ACC112 (cell line): ENCODE measurements around the gene PCDHB5.
A peak's percentile ranks its signal among the peaks of the same experiment; 100 is the strongest.
"Not testable (repeated sequence)": the region's sequence is repeated elsewhere in the genome, so short reads cannot be mapped to it uniquely, and the experiment has no call there.

Source experiments
- H2AFZ ChIP-seq: fragments of 200-600 bp; sonication (generic); one replicate; pipeline ENCODE4 v1.6.0; 2017; ENCODE audit warnings: antibody characterized with exemption, low read length; ENCODE audit not compliant: unreplicated experiment
- H3K27ac ChIP-seq: fragments of 200-600 bp; sonication (generic); 2 replicates; pipeline ENCODE4 v1.5.1; 2014; ENCODE audit warnings: low read depth, mild to moderate bottlenecking, antibody characterized with exemption, low read length, moderate library complexity
- H3K27me3 ChIP-seq: fragments of 200-600 bp; sonication (generic); 2 replicates; pipeline ENCODE4 v1.6.1; 2014; ENCODE audit warnings: mild to moderate bottlenecking, antibody characterized with exemption, low read length, moderate library complexity, mixed read lengths; ENCODE audit not compliant: insufficient read depth
- H3K36me3 ChIP-seq: fragments of 200-600 bp; sonication (generic); 2 replicates; pipeline ENCODE4 v1.6.1; 2016; ENCODE audit warnings: mild to moderate bottlenecking, antibody characterized with exemption, low read length, moderate library complexity, mixed read lengths; ENCODE audit not compliant: insufficient read depth
- H3K4me1 ChIP-seq: fragments of 200-600 bp; sonication (generic); one replicate; pipeline ENCODE4 v1.6.1; 2016; ENCODE audit warnings: low read length, mixed read lengths; ENCODE audit not compliant: insufficient read depth, unreplicated experiment, control insufficient read depth
- H3K4me3 ChIP-seq: fragments of 200-600 bp; sonication (generic); 2 replicates; pipeline ENCODE4 v1.5.1; 2014; ENCODE audit warnings: mild to moderate bottlenecking, low read depth, low read length
- H3K79me2 ChIP-seq: fragments of 200-600 bp; sonication (generic); one replicate; pipeline ENCODE4 v1.6.0; 2016; ENCODE audit warnings: low read length; ENCODE audit not compliant: control insufficient read depth, unreplicated experiment, insufficient read depth

The PCDHB5 gene

DNA sequence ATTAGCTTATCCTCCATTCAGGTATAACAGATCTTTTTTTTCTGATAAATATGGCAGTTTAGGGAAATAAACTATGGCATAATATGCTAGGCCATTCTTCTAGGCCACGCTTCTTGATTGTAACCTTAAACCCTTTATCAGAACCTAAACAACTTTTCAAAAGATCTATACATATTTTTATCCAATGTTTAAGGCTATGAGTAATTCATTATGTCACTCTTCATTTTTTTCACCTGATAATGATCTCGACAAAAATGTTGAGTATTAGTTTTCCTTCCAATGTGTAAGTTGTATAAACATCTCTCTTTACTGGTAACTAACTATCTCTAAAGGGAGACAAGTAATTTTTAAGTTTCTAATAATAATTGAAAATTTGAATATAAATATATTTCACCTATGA is 15.8 kb upstream of the PCDHB5 start:
- Histone ChIP-seq H3K4me3 (no peak overlapping the region), H2AFZ (no peak overlapping the region), H3K27me3 (0 out of 2 replicates have a peak, but pooled peaks cover 4% of the 10 kb centered on the region), H3K27ac (no peak overlapping the region), H3K36me3 (no peaks in the 10 kb centered on the region), H3K79me2 (no peaks in the 10 kb centered on the region), H3K4me1 (no peaks in the 10 kb centered on the region)

DNA sequence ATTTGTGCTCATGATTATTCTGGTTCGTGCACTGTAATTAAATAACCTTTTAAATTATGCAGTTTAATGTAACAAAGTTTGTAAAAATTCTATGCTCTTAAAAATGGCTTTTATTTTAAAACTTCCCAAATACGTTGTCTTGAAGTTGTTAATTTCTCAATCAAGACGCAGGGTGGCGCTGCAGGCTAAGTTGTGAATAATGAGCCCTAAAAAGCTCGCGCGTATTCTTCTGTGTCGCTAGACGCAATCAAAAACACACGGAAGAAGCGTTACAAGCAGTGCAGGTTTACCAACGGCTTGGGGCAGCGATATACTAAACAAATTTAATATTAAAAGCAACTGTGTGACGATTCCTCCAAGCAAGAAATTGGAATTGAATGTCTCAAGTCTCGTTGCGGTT is 13.4 kb upstream of the PCDHB5 start, which contains the start of gene PCDHB4:
PCDHB4 (plus strand) TSS at position 256 of the 400 bp plus-strand sequence. CDS start 181 bp downstream, outside the sequence.
- Histone ChIP-seq H3K79me2 (no peaks in the 10 kb centered on the region), H3K4me1 (no peaks in the 10 kb centered on the region), H3K4me3 (no peak within 1 kb of the TSS), H2AFZ (no peak within 1 kb of the TSS), H3K27me3 (0 out of 2 replicates have a peak, but pooled peaks cover 4% of the 10 kb centered on the region), H3K27ac (no peak within 1 kb of the TSS), H3K36me3 (no peaks in the 10 kb centered on the region)

DNA sequence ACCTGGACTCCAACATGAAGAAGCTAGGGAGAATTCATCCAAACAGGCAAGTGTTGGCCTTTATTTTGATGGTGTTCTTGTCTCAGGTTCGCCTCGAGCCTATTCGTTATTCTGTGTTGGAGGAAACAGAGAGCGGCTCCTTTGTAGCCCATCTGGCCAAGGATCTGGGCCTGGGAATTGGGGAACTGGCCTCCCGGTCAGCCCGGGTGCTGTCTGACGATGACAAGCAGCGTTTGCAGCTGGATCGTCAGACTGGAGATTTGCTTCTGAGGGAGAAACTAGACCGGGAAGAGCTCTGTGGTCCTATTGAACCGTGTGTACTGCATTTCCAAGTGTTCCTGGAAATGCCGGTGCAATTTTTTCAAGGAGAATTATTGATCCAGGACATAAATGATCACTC is 13.0 kb upstream of the PCDHB5 start:
- Histone ChIP-seq H3K4me3 (no peak overlapping the region), H3K4me1 (no peaks in the 10 kb centered on the region), H3K27ac (no peak overlapping the region), H3K79me2 (no peaks in the 10 kb centered on the region), H3K27me3 (0 out of 2 replicates have a peak, but pooled peaks cover 4% of the 10 kb centered on the region), H2AFZ (no peak overlapping the region), H3K36me3 (no peaks in the 10 kb centered on the region)

DNA sequence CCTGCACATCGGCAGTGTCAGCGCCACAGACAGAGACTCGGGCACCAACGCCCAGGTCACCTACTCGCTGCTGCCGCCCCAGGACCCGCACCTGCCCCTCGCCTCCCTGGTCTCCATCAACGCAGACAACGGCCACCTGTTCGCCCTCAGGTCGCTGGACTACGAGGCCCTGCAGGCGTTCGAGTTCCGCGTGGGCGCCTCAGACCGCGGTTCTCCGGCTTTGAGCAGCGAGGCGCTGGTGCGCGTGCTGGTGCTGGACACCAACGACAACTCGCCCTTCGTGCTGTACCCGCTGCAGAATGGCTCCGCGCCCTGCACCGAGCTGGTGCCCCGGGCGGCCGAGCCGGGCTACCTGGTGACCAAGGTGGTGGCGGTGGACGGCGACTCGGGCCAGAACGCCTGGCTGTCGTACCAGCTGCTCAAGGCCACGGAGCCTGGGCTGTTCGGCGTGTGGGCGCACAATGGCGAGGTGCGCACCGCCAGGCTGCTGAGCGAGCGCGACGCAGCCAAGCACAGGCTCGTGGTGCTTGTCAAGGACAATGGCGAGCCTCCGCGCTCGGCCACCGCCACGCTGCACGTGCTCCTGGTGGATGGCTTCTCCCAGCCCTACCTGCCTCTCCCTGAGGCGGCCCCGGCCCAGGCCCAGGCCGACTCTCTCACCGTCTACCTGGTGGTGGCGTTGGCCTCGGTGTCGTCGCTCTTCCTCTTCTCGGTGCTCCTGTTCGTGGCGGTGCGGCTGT is 11.4 kb upstream of the PCDHB5 start:
- H3K79me2 ChIP-seq, H3K4me3 ChIP-seq, H3K4me1 ChIP-seq, H2AFZ ChIP-seq, H3K27me3 ChIP-seq, H3K27ac ChIP-seq, H3K36me3 ChIP-seq: not testable (repeated sequence)

DNA sequence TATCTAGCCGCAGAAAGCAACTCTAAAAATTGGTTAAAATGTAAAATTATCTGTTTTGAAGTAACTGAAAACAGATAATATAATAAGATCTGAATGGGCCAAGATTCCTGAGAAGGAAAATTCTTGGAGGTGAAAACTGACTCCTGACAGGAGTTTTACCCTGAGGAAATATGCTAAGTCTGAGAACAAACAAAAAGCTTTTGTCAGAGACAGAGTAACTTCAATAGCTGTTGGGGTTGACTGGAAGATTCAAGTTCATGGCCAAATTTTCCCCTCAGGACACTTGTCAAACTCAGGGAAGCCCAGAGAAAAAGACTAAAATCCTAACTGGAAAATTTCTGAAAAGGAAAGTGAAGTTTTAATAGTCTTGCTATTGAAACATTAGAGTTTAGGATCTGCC is 7.7 kb upstream of the PCDHB5 start:
- Histone ChIP-seq H3K36me3 (no peaks in the 10 kb centered on the region), H2AFZ (no peak overlapping the region), H3K4me3 (no peak overlapping the region), H3K4me1 (no peaks in the 10 kb centered on the region), H3K27ac (no peak overlapping the region), H3K79me2 (no peaks in the 10 kb centered on the region), H3K27me3 (no peaks in the 10 kb centered on the region)

DNA sequence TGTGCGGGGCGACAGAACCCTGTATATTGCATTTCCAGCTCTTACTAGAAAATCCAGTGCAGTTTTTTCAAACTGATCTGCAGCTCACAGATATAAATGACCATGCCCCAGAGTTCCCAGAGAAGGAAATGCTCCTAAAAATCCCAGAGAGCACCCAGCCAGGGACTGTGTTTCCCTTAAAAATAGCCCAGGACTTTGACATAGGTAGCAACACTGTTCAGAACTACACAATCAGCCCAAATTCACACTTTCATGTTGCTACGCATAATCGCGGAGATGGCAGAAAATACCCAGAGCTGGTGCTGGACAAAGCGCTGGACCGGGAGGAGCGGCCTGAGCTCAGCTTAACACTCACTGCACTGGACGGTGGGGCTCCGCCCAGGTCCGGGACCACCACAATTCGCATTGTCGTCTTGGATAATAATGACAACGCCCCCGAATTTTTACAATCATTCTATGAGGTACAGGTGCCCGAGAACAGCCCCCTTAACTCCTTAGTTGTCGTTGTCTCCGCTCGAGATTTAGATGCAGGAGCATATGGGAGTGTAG is 786 bp downstream of the PCDHB5 start:
- peak overlapping the region; percentile 46; the same call in 1 of the 2 replicates for H3K4me3 ChIP-seq
- no peak overlapping the region for H3K27ac ChIP-seq
- no peaks in the 10 kb centered on the region for H3K4me1 ChIP-seq
- no peaks in the 10 kb centered on the region for H3K36me3 ChIP-seq
- H3K79me2 ChIP-seq: no peaks in the 10 kb centered on the region
- H3K27me3 ChIP-seq: no peaks in the 10 kb centered on the region
- H2AFZ ChIP-seq: no peak overlapping the region

DNA sequence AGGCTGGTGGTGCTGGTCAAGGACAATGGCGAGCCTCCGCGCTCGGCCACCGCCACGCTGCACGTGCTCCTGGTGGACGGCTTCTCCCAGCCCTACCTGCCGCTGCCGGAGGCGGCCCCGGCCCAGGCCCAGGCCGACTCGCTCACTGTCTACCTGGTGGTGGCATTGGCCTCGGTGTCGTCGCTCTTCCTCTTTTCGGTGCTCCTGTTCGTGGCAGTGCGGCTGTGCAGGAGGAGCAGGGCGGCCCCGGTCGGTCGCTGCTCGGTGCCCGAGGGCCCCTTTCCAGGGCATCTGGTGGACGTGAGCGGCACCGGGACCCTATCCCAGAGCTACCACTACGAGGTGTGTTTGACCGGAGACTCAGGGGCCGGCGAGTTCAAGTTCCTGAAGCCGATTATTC is 2.3 kb downstream of the PCDHB5 start:
- H3K27me3 ChIP-seq, H2AFZ ChIP-seq, H3K4me3 ChIP-seq, H3K79me2 ChIP-seq, H3K4me1 ChIP-seq, H3K36me3 ChIP-seq, H3K27ac ChIP-seq: not testable (repeated sequence)

DNA sequence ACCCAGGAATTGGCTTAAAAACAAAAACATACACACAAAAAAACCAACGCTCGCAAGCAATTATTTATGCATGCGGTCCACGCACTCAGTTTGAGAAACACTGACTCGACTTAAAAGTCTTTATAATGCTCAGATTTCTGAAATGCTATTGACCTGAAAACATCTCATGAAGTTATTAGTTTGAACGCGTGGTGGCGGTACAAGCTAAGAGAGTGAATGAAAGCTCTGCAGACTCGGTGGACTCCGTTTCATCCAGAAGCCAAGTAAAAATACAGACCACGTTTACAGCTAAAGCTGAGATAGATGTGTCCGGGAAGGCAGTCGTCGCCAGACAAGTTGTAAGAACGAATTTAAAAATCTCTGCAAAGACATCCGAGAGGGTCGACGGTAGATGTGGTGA is 14.8 kb downstream of the PCDHB5 start, which contains the start of gene PCDHB6:
PCDHB6 (plus strand) TSS at position 246 of the 400 bp plus-strand sequence. CDS start 201 bp downstream, outside the sequence.
- H3K79me2 ChIP-seq: no peaks in the 10 kb centered on the region
- H3K27me3 ChIP-seq: peaks cover 5% of the 10 kb centered on the region; the same call in 1 of the 2 replicates
- no peak within 1 kb of the TSS for H2AFZ ChIP-seq
- H3K36me3 ChIP-seq: no peaks in the 10 kb centered on the region
- no peaks in the 10 kb centered on the region for H3K4me1 ChIP-seq
- no peak within 1 kb of the TSS; the same call in 1 of the 2 replicates for H3K4me3 ChIP-seq
- H3K27ac ChIP-seq: no peak within 1 kb of the TSS

DNA sequence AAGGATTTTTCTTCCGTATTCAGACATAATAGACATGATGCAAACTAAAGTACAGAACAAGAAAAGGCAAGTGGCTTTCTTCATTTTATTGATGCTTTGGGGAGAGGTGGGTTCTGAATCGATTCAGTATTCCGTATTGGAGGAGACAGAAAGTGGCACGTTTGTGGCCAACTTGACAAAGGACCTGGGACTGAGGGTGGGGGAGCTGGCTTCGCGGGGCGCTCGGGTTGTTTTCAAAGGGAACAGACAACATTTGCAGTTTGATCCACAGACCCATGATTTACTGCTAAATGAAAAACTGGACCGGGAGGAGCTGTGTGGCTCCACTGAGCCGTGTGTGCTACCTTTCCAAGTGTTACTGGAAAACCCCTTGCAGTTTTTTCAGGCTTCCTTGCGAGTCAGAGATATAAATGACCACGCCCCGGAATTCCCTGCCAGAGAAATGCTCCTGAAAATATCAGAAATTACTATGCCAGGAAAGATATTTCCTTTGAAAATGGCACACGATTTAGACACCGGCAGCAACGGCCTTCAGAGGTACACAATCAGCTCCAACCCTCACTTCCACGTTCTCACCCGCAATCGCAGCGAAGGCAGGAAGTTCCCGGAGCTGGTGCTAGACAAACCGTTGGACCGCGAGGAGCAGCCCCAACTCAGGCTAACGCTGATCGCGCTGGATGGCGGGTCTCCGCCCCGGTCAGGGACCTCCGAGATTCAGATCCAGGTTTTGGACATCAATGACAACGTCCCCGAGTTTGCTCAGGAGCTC is 15.4 kb downstream of the PCDHB5 start:
- H3K79me2 ChIP-seq: no peaks in the 10 kb centered on the region
- no peak overlapping the region for H3K27ac ChIP-seq
- H3K27me3 ChIP-seq: peaks cover 5% of the 10 kb centered on the region; the same call in 1 of the 2 replicates
- H2AFZ ChIP-seq: no peak overlapping the region
- H3K36me3 ChIP-seq: no peaks in the 10 kb centered on the region
- H3K4me1 ChIP-seq: no peaks in the 10 kb centered on the region
- no peak overlapping the region; the same call in 1 of the 2 replicates for H3K4me3 ChIP-seq

DNA sequence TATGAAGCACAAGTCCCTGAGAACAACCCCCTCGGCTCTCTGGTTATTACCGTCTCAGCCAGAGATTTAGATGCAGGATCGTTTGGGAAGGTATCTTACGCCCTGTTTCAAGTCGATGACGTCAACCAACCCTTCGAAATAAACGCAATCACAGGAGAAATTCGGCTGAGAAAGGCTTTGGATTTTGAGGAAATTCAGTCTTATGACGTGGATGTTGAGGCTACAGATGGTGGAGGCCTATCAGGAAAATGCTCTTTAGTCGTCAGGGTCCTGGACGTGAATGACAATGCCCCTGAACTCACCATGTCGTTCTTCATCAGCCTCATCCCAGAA is 16.0 kb downstream of the PCDHB5 start:
- Histone ChIP-seq H3K27ac (no peak overlapping the region), H3K27me3 (peaks cover 5% of the 10 kb centered on the region; the same call in 1 of the 2 replicates), H3K4me3 (no peak overlapping the region), H3K36me3 (no peaks in the 10 kb centered on the region), H3K79me2 (no peaks in the 10 kb centered on the region), H2AFZ (no peak overlapping the region), H3K4me1 (no peaks in the 10 kb centered on the region)
